GM23338 (cell line): Measurements from ENCODE around the gene ETF1. TPM values are rescaled to one million over a fixed set of nuclear protein-coding genes. Genes with fewer than 3 reads are reported as not detected.

ENCODE experiments used
- ATAC-seq: fragments of 200-7000 bp; cut with Tn5 transposase; 3 replicates; pipeline ENCODE4 v1.9.1; 2020
- DNase-seq: peaks from one replicate; pipeline ENCODE4 v3.0.0-alpha.2; 2015; ENCODE audit warnings: low spot score
- H2AFZ ChIP-seq: fragments of 200-600 bp; sonication (generic); 2 replicates; pipeline ENCODE4 v1.8.0; 2016; ENCODE audit warnings: antibody characterized with exemption, mild to moderate bottlenecking, moderate library complexity
- H3F3A ChIP-seq: fragments of 200-600 bp; sonication (generic); replicated peaks from 2 replicates; pipeline ENCODE4 v1.8.0; 2017; ENCODE audit warnings: antibody characterized with exemption, mixed run types, low read depth
- H3K27ac ChIP-seq: fragments of 200-600 bp; sonication (generic); 2 replicates; pipeline ENCODE4 v1.6.1; 2016; ENCODE audit warnings: low read depth
- H3K27me3 ChIP-seq: fragments of 200-600 bp; sonication (generic); 2 replicates; pipeline ENCODE4 v1.8.0; 2016; ENCODE audit warnings: mild to moderate bottlenecking, mixed run types, moderate library complexity; ENCODE audit not compliant: insufficient read depth
- H3K36me3 ChIP-seq: fragments of 200-600 bp; sonication (generic); 2 replicates; pipeline ENCODE4 v1.8.0; 2016; ENCODE audit warnings: mild to moderate bottlenecking; ENCODE audit not compliant: insufficient read depth
- H3K4me1 ChIP-seq: fragments of 200-600 bp; sonication (generic); 2 replicates; pipeline ENCODE4 v1.8.0; 2016; ENCODE audit warnings: mild to moderate bottlenecking, moderate library complexity; ENCODE audit not compliant: insufficient read depth
- H3K4me2 ChIP-seq: fragments of 200-600 bp; sonication (generic); 2 replicates; pipeline ENCODE4 v1.7.1; 2017; ENCODE audit warnings: mixed run types
- H3K4me3 ChIP-seq: fragments of 200-600 bp; sonication (generic); 2 replicates; pipeline ENCODE4 v1.6.1; 2016; ENCODE audit warnings: mixed run types
- H3K79me2 ChIP-seq: fragments of 200-600 bp; sonication (generic); replicated peaks from 2 replicates; pipeline ENCODE4 v1.8.0; 2017; ENCODE audit warnings: mild to moderate bottlenecking; ENCODE audit not compliant: insufficient read depth
- H3K9me2 ChIP-seq: fragments of 200-600 bp; sonication (generic); 2 replicates; pipeline ENCODE4 v1.8.0; 2017; ENCODE audit not compliant: insufficient read depth
- H4K20me1 ChIP-seq: fragments of 200-600 bp; sonication (generic); replicated peaks from 2 replicates; pipeline ENCODE4 v1.8.0; 2017; ENCODE audit warnings: mild to moderate bottlenecking; ENCODE audit not compliant: insufficient read depth
- H3K27ac Mint-ChIP-seq: 2 replicates; pipeline ENCODE4 v1.8.0; 2020; ENCODE audit warnings: inconsistent platforms, mild to moderate bottlenecking, moderate library complexity, mixed read lengths
- H3K27me3 Mint-ChIP-seq: 3 replicates; pipeline ENCODE4 v1.8.0; 2022; ENCODE audit warnings: low read depth, mild to moderate bottlenecking, moderate library complexity, mixed read lengths, inconsistent platforms; ENCODE audit not compliant: insufficient read depth, poor library complexity
- H3K36me3 Mint-ChIP-seq: 3 replicates; pipeline ENCODE4 v1.8.0; 2021; ENCODE audit warnings: low read depth, mild to moderate bottlenecking, inconsistent platforms, moderate library complexity, mixed read lengths
- H3K4me1 Mint-ChIP-seq: 3 replicates; pipeline ENCODE4 v1.8.0; 2020; ENCODE audit warnings: mild to moderate bottlenecking, inconsistent platforms, mixed read lengths
- H3K4me3 Mint-ChIP-seq: 3 replicates; pipeline ENCODE4 v1.8.0; 2021; ENCODE audit warnings: moderate library complexity, mild to moderate bottlenecking, inconsistent platforms, mixed read lengths
- H3K9me3 Mint-ChIP-seq: 3 replicates; pipeline ENCODE4 v1.8.0; 2020; ENCODE audit warnings: moderate library complexity, mild to moderate bottlenecking, inconsistent platforms, mixed read lengths
- CTCF ChIP-seq, 2 experiments: fragments of 200-600 bp in 1 of 2; sonication (generic) in 1 of 2; conservative IDR thresholded peaks; 2 replicates each; pipeline versions ENCODE4 v1.5.1 to v1.6.1; 2016 to 2017; ENCODE audit warnings: antibody characterized with exemption in 2 of 2, low read depth in 2 of 2, mild to moderate bottlenecking in 2 of 2, moderate library complexity in 1 of 2
- ETS1 ChIP-seq: IDR thresholded peaks from 2 replicates; pipeline ENCODE4 v1.6.1; 2016; ENCODE audit warnings: antibody characterized with exemption
- EZH2 ChIP-seq: fragments of 200-600 bp; sonication (generic); IDR thresholded peaks from one replicate; pipeline ENCODE4 v1.8.0; 2017; ENCODE audit warnings: antibody characterized with exemption, mild to moderate bottlenecking, low read depth; ENCODE audit not compliant: unreplicated experiment
- JUNB ChIP-seq: IDR thresholded peaks from one replicate; pipeline ENCODE4 v1.6.1; 2016; ENCODE audit warnings: antibody characterized with exemption; ENCODE audit not compliant: unreplicated experiment
- NANOG ChIP-seq: IDR thresholded peaks from 2 replicates; pipeline ENCODE4 v1.6.1; 2016; ENCODE audit warnings: antibody characterized with exemption, borderline replicate concordance
- REST ChIP-seq: IDR thresholded peaks from one replicate; pipeline ENCODE4 v1.6.1; 2018; ENCODE audit warnings: antibody characterized with exemption; ENCODE audit not compliant: unreplicated experiment
- STAT1 ChIP-seq: IDR thresholded peaks from one replicate; pipeline ENCODE4 v1.6.1; 2016; ENCODE audit warnings: antibody characterized with exemption; ENCODE audit not compliant: unreplicated experiment
- ZNF114 ChIP-seq: fragments of 250-450 bp; sonication (Bioruptor Pico); IDR thresholded peaks from 2 replicates; pipeline ENCODE4 v1.5.0; 2020; ENCODE audit warnings: mild to moderate bottlenecking, moderate library complexity
- ZNF331 ChIP-seq: fragments of 250-450 bp; sonication (Bioruptor Pico); IDR thresholded peaks from 2 replicates; pipeline ENCODE4 v1.5.0; 2020; ENCODE audit warnings: low read depth, mild to moderate bottlenecking, moderate library complexity
- ZNF462 ChIP-seq: fragments of 250-450 bp; sonication (Bioruptor Pico); IDR thresholded peaks from 2 replicates; pipeline ENCODE4 v1.5.0; 2020; ENCODE audit warnings: mild to moderate bottlenecking, moderate library complexity
- polyA plus RNA-seq: library from polyadenylated mRNA; unstranded; fragments of >200 nt; fragmentation: Nextera tagmentation; extraction: Ambion mirVana; gene quantifications from 2 replicates; pipeline ENCODE4 v1.2.1, GENCODE V29; 2016
- total RNA-seq: library from RNA; depleted of rRNA; stranded (reverse); fragments of >200 nt; shearing (Covaris generic); gene quantifications from 2 replicates; pipeline ENCODE4 v1.2.3, GENCODE V29; 2014

ETF1 gene
- total and polyA plus RNA-seq, 2 experiments from 2014 or later, result 68.9 to 136 TPM

- TF ChIP-seq ZNF462 (CRISPR knock-in tag) (no peak), ZNF114 (CRISPR knock-in tag) (no peak), EZH2 (no peak), ZNF331 (CRISPR knock-in tag) (no peak), ETS1 (no peak), JUNB (no peak)
These were observed 4.0 kb downstream of the ETF1 start (continued) for GRCh38 chr5:138538943-138539627.

- H3K27ac ChIP-seq, result no peak overlapping the region
- no peak overlapping the region for H3K4me3 Mint-ChIP-seq
- no peak for TF ChIP-seq ZNF114 (CRISPR knock-in tag)
- no peak for TF ChIP-seq REST
- no peak for TF ChIP-seq STAT1
- TF ChIP-seq NANOG, result no peak
- TF ChIP-seq CTCF (conservative IDR thresholded peaks at IDR 0.05; ENCODE audit: low read depth in 2 of 2), result peak; percentile 46 to 51
- no peaks in the 10 kb centered on the region for H3K27me3 ChIP-seq
- DNase-seq (peak; percentile 70), ATAC-seq (peak; percentile 87)
- H3K36me3 Mint-ChIP-seq, result peaks cover 78% of the 10 kb centered on the region
- peaks cover 10% of the 10 kb centered on the region for H3K4me1 Mint-ChIP-seq
- H3K9me2 ChIP-seq, result no peaks in the 10 kb centered on the region
- no peak overlapping the region for H3K27ac Mint-ChIP-seq
- H3K79me2 ChIP-seq, result peaks cover 100% of the 10 kb centered on the region
- H4K20me1 ChIP-seq, result peaks cover 73% of the 10 kb centered on the region
- H2AFZ ChIP-seq, result no peak overlapping the region
- no peak overlapping the region for H3K4me2 ChIP-seq
- peaks cover 4% of the 10 kb centered on the region for H3K27me3 Mint-ChIP-seq
- peaks cover 13% of the 10 kb centered on the region; the same call in 1 of the 2 replicates for H3K36me3 ChIP-seq
- peaks cover 12% of the 10 kb centered on the region for H3K4me1 ChIP-seq
- H3K4me3 ChIP-seq, result no peak overlapping the region
- H3F3A ChIP-seq, result 0 out of 2 replicates have a peak, but pooled peaks cover 4% of the 10 kb centered on the region
- no peaks in the 10 kb centered on the region for H3K9me3 Mint-ChIP-seq
These were observed 6.2 kb downstream of the ETF1 start for GRCh38 chr5:138536665-138537315.
